K562 (cell line): ENCODE data around the gene HTRA3. TPM values are rescaled to one million over a fixed set of nuclear protein-coding genes. Genes with fewer than 3 reads are reported as not detected.

Experiments used
- ATAC-seq: fragments of 200-7000 bp; cut with Tn5 transposase; 3 replicates; pipeline ENCODE4 v1.9.1; 2020; ENCODE audit warnings: moderate library complexity
- BruUV-seq: library from RNA; stranded (reverse); fragments of 400-500 nt; replicated peaks from 2 replicates; lab custom pipeline; 2021; lab: Mats Ljungman, UMichigan
- CTCF ChIA-PET: fragments of 300-600 bp; formaldehyde crosslinking; extraction: SDS; loops from one replicate; lab custom pipeline; 2021; ENCODE audit warnings: low intra/inter-chr PET ratio; lab: Yijun Ruan, JAX
- POLR2A ChIA-PET: fragments of 300-600, 350-650 bp; sonication (Branson Sonifier 250); formaldehyde crosslinking; extraction: SDS; loops from one replicate; lab custom pipeline; 2021; ENCODE audit warnings: antibody characterized with exemption, inconsistent platforms; lab: Yijun Ruan, JAX
- DNase-seq, 4 experiments: peaks; one replicate each; pipeline versions ENCODE4 v3.0.0 to v3.0.0-alpha.2; 2011 to 2018; ENCODE audit warnings: low spot score in 3 of 4, mixed read lengths in 3 of 4; ENCODE audit errors: extremely low read depth in 1 of 4
- FAIRE-seq: peaks from 2 replicates; lab custom pipeline; 2011; peaks lifted over from hg19 to GRCh38; lab: Jason Lieb, UNC
- H2AFZ ChIP-seq: 2 replicates; pipeline ENCODE4 v1.6.0; 2011; ENCODE audit warnings: low read depth, low read length, control low read depth, inconsistent platforms
- H3K27ac ChIP-seq: fragments of 200-600 bp; 3 replicates; pipeline ENCODE4 v1.8.0; 2011; ENCODE audit warnings: low read depth, mild to moderate bottlenecking, control low read depth, inconsistent platforms, low read length, moderate library complexity, mixed read lengths; ENCODE audit errors: extremely low read depth
- H3K27me3 ChIP-seq, 2 experiments: fragments of 300-600 bp in 1 of 2; 2 replicates in 1 of 2; 3 replicates in 1 of 2; pipeline versions ENCODE4 v1.6.0 to v1.8.0; 2011; ENCODE audit warnings: inconsistent platforms in 2 of 2, low read length in 2 of 2, mild to moderate bottlenecking in 1 of 2, mixed read lengths in 1 of 2, moderate library complexity in 1 of 2; ENCODE audit not compliant: control insufficient read depth in 2 of 2, insufficient read depth in 2 of 2
- H3K36me3 ChIP-seq: fragments of 300-600 bp; 3 replicates; pipeline ENCODE4 v1.8.0; 2011; ENCODE audit warnings: mild to moderate bottlenecking, low read length, inconsistent platforms; ENCODE audit not compliant: control insufficient read depth, insufficient read depth
- H3K4me1 ChIP-seq, 2 experiments: fragments of 200-600 bp in 1 of 2; replicated peaks in 1 of 2; 2 replicates in 1 of 2; 3 replicates in 1 of 2; pipeline versions ENCODE4 v1.5.1 to v1.8.0; 2011; ENCODE audit warnings: inconsistent platforms in 2 of 2, low read length in 2 of 2, mild to moderate bottlenecking in 1 of 2, mixed read lengths in 1 of 2, moderate library complexity in 1 of 2; ENCODE audit not compliant: control insufficient read depth in 2 of 2, insufficient read depth in 2 of 2
- H3K4me2 ChIP-seq: 2 replicates; pipeline ENCODE4 v1.6.1; 2011; ENCODE audit warnings: low read length, control low read depth, inconsistent platforms, mixed read lengths; ENCODE audit not compliant: insufficient read depth
- H3K4me3 ChIP-seq: fragments of 200-600 bp; sonication (generic), shearing (Covaris generic); 2 replicates; pipeline ENCODE4 v1.5.1; 2016; ENCODE audit warnings: control low read depth, inconsistent platforms
- H3K79me2 ChIP-seq: fragments of 200-600 bp; 3 replicates; pipeline ENCODE4 v1.8.0; 2011; ENCODE audit warnings: low read length, inconsistent platforms; ENCODE audit not compliant: control insufficient read depth, insufficient read depth
- H3K9ac ChIP-seq, 2 experiments: 2 replicates each; pipeline versions ENCODE4 v1.6.0 to v1.6.1; 2011; ENCODE audit warnings: low read depth in 2 of 2, low read length in 2 of 2, control low read depth in 1 of 2, inconsistent platforms in 1 of 2, mild to moderate bottlenecking in 1 of 2, mixed read lengths in 1 of 2; ENCODE audit not compliant: insufficient read depth in 1 of 2
- H3K9me1 ChIP-seq: one replicate; pipeline ENCODE4 v1.6.0; 2011; ENCODE audit warnings: inconsistent platforms, mild to moderate bottlenecking, low read length, moderate library complexity; ENCODE audit not compliant: control insufficient read depth, insufficient read depth
- H3K9me3 ChIP-seq: replicated peaks from 2 replicates; pipeline ENCODE4 v1.5.1; 2011; ENCODE audit warnings: low read depth, low read length, inconsistent platforms; ENCODE audit not compliant: control insufficient read depth, insufficient read depth
- H4K20me1 ChIP-seq: replicated peaks from 2 replicates; pipeline ENCODE4 v1.6.1; 2011; ENCODE audit warnings: low read length, inconsistent platforms, mixed read lengths; ENCODE audit not compliant: control insufficient read depth, insufficient read depth
- BHLHE40 ChIP-seq: IDR thresholded peaks from 2 replicates; pipeline ENCODE4 v1.6.1; 2011; ENCODE audit warnings: low read length, improper control_type of control experiment
- ESRRA ChIP-seq: fragments of 450-650 bp; IDR thresholded peaks from 2 replicates; pipeline ENCODE4 v1.6.1; 2014; ENCODE audit warnings: low read depth, mild to moderate bottlenecking, moderate library complexity, borderline replicate concordance
- RBM25 ChIP-seq: fragments of 200-400 bp; formaldehyde crosslinking; IDR thresholded peaks from 2 replicates; pipeline ENCODE4 v1.6.1; 2018; ENCODE audit warnings: low read length, low read depth, moderate library complexity; ENCODE audit not compliant: severe bottlenecking
- ZNF407 ChIP-seq: fragments of 450-650 bp; IDR thresholded peaks from 2 replicates; pipeline ENCODE4 v1.6.1; 2016; ENCODE audit warnings: low read depth
- WGBS: fragments of 100-300 bp; shearing (Covaris generic); methylation state at CpG from one replicate; pipeline ENCODE4 v1.1.6; 2016; ENCODE audit warnings: low coverage, mixed read lengths; ENCODE audit not compliant: insufficient coverage; ENCODE audit errors: missing lambda C conversion rate; 5-methylcytosine and 5-hydroxymethylcytosine counted together
- in situ Hi-C: fragments of 300-500 bp; cut with MboI; formaldehyde crosslinking; loops from 4 replicates; pipeline ENCODE4 v1.15.0; 2018; ENCODE audit warnings: inconsistent platforms, mixed read lengths
- intact Hi-C: fragments of 100-400 bp; cut with micrococcal nuclease; formaldehyde crosslinking; loops from 2 replicates; pipeline ENCODE4 v1.14.2; 2022
- polyA plus RNA-seq, 8 experiments: library from polyadenylated mRNA; depleted of rRNA in 4 of 8; stranded (reverse) in 5 of 8; unstranded in 3 of 8; fragments of >200 nt; fragmentation: Nextera tagmentation in 2 of 8; fragmentation: Illumina TruSeq in 1 of 8; extraction: Ambion mirVana in 2 of 8; extraction: Trizol in 1 of 8; gene quantifications; 2 replicates each; pipeline versions ENCODE4 v1.2.1 to v1.2.3, GENCODE V29; 2011 to 2014; ENCODE audit warnings: inconsistent platforms in 1 of 8, missing spikeins in 1 of 8
- total RNA-seq, 7 experiments: library from RNA; depleted of rRNA in 6 of 7; stranded (reverse); fragments of >200 nt in 6 of 7; fragmentation: Illumina TruSeq in 2 of 7; extraction: Trizol in 2 of 7; gene quantifications; 2 replicates each; pipeline versions ENCODE4 v1.2.1 to v1.2.3, GENCODE V29; 2011 to 2021; ENCODE audit warnings: low replicate concordance in 1 of 7

The HTRA3 gene
- total and polyA plus RNA-seq, 9 of the 15 experiments (the other 6 are each of a cell fraction or from before 2014, with no cell fraction given) = 0.04 TPM; not detected in 8

GRCh38 chr4:8347660-8348059 is 78.1 kb downstream of the HTRA3 start:
- TF ChIP-seq RBM25 (no peak), ESRRA (peak; percentile 45; the same call in 1 of the 2 replicates)
- DNase-seq = no peak
- peaks cover 0 to 69% of the 10 kb centered on the region in 2 experiments; a peak in 4 of 5 replicates for H3K27me3 ChIP-seq
- in situ Hi-C loops = no loop called here
- H3K4me3 ChIP-seq = no peak overlapping the region
- WGBS = 1% methylated on average over 7 of the region's 7 CpGs
- H3K9me1 ChIP-seq = no peaks in the 10 kb centered on the region
- CTCF ChIA-PET = no interaction called here
- POLR2A ChIA-PET = interaction anchor here (1.2 kb wide), 1 partner anchor 51 kb away, joined by 3 read pairs; no protein-coding TSS in a partner anchor
- no peaks in the 10 kb centered on the region for H3K79me2 ChIP-seq
- FAIRE-seq = no peak
- no peaks in the 10 kb centered on the region for H4K20me1 ChIP-seq
- intact Hi-C loops = no loop called here
- BruUV-seq = no TSS peak
- H2AFZ ChIP-seq = no peak overlapping the region
- H3K9me3 ChIP-seq = no peaks in the 10 kb centered on the region
- no peak overlapping the region for H3K9ac ChIP-seq
- peaks cover 0 to 16% of the 10 kb centered on the region in 2 experiments; a peak in 2 of 5 replicates for H3K4me1 ChIP-seq
- no peak overlapping the region for H3K27ac ChIP-seq
- ATAC-seq = no peak
- H3K36me3 ChIP-seq = no peaks in the 10 kb centered on the region
- H3K4me2 ChIP-seq = no peak overlapping the region

GRCh38 chr4:8348071-8348470 is 78.5 kb downstream of the HTRA3 start:
- peaks cover 0 to 15% of the 10 kb centered on the region in 2 experiments; a peak in 2 of 5 replicates for H3K4me1 ChIP-seq
- no peak overlapping the region for H3K27ac ChIP-seq
- peaks cover 0 to 70% of the 10 kb centered on the region in 2 experiments; a peak in 4 of 5 replicates for H3K27me3 ChIP-seq
- no peak overlapping the region for H3K4me2 ChIP-seq
- FAIRE-seq (no peak), ATAC-seq (no peak), DNase-seq (no peak)
- CTCF ChIA-PET = no interaction called here
- H3K4me3 ChIP-seq = no peak overlapping the region
- no peaks in the 10 kb centered on the region for H3K9me1 ChIP-seq
- H4K20me1 ChIP-seq = no peaks in the 10 kb centered on the region
- POLR2A ChIA-PET = interaction anchor here (1.2 kb wide), 1 partner anchor 51 kb away, joined by 3 read pairs; no protein-coding TSS in a partner anchor
- H3K79me2 ChIP-seq = no peaks in the 10 kb centered on the region
- no peak overlapping the region for H2AFZ ChIP-seq
- no TSS peak for BruUV-seq
- 2% methylated on average over 6 of the region's 6 CpGs for WGBS
- no peaks in the 10 kb centered on the region for H3K9me3 ChIP-seq
- H3K9ac ChIP-seq = no peak overlapping the region
- TF ChIP-seq BHLHE40 (peak; percentile 83), ZNF407 (no peak)
- intact Hi-C loops (no loop called here), in situ Hi-C loops (no loop called here)
- no peaks in the 10 kb centered on the region for H3K36me3 ChIP-seq
